ENCODE data around the gene ACOX2. TPM values are rescaled to one million over a fixed set of nuclear protein-coding genes. Genes with fewer than 3 reads are reported as not detected.

ACOX2 gene
- total RNA-seq, 1 experiment from 2014 or later = 14.4 TPM

GRCh38 chr3:58496206-58496857 lies 40.7 kb downstream of the ACOX2 start:
- H3K9me3 Mint-ChIP-seq (ENCODE audit: unreplicated experiment) = no peaks in the 10 kb centered on the region
- no peak overlapping the region for H3K4me3 Mint-ChIP-seq (ENCODE audit: unreplicated experiment)
- H3K27ac Mint-ChIP-seq (ENCODE audit: low read depth, unreplicated experiment) = no peak overlapping the region
- intact Hi-C loops (cut with micrococcal nuclease) = no loop called here
- H3K27me3 Mint-ChIP-seq (ENCODE audit: insufficient read depth, unreplicated experiment) = no peaks in the 10 kb centered on the region
- H3K4me1 Mint-ChIP-seq (ENCODE audit: insufficient read depth, unreplicated experiment) = peaks cover 28% of the 10 kb centered on the region
- no TSS peak for BruUV-seq (replicated peaks)
- ChIA-PET CTCF (interaction anchor here (0.9 to 5.7 kb wide), 5 partner anchors 30 to 133 kb away, joined by 4 to 59 read pairs (median 4); no protein-coding TSS in a partner anchor), POLR2A (interaction anchor here (0.6 to 7.6 kb wide), 4 partner anchors 25 to 245 kb away, joined by 3 to 54 read pairs (median 4); no protein-coding TSS in a partner anchor)
- H3K36me3 Mint-ChIP-seq (ENCODE audit: insufficient read depth, unreplicated experiment) = peaks cover 23% of the 10 kb centered on the region
- no peak for DNase-seq (ENCODE audit: unreplicated experiment)
- TF ChIP-seq, protein P1, sequence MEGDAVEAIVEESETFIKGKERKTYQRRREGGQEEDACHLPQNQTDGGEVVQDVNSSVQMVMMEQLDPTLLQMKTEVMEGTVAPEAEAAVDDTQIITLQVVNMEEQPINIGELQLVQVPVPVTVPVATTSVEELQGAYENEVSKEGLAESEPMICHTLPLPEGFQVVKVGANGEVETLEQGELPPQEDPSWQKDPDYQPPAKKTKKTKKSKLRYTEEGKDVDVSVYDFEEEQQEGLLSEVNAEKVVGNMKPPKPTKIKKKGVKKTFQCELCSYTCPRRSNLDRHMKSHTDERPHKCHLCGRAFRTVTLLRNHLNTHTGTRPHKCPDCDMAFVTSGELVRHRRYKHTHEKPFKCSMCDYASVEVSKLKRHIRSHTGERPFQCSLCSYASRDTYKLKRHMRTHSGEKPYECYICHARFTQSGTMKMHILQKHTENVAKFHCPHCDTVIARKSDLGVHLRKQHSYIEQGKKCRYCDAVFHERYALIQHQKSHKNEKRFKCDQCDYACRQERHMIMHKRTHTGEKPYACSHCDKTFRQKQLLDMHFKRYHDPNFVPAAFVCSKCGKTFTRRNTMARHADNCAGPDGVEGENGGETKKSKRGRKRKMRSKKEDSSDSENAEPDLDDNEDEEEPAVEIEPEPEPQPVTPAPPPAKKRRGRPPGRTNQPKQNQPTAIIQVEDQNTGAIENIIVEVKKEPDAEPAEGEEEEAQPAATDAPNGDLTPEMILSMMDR (IDR thresholded peaks at IDR 0.05; ENCODE audit: unreplicated experiment) = no peak

DNA sequence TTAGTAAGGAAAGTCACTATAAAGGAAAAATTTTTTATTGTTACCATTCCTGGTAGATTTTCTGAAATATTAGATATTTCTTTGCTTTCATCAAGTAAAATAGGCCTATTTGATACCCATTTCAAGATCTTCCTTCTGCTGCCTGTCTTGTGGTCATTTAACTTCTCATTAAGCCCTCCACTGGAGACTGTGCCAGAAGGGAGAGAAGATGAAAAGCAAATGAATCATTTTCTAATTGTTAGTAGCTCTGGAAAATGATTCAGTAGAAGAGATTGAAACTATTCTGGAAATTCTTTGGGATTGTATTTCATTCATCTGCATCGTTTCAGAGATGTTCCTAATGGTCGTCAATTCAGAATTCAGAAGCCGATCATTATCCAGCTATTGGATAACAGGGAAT lies 41.9 kb downstream of the ACOX2 start:
- Mint-ChIP-seq H3K27ac (ENCODE audit: low read depth, unreplicated experiment) (no peak overlapping the region), H3K27me3 (ENCODE audit: insufficient read depth, unreplicated experiment) (no peaks in the 10 kb centered on the region), H3K36me3 (ENCODE audit: insufficient read depth, unreplicated experiment) (peaks cover 15% of the 10 kb centered on the region), H3K9me3 (ENCODE audit: unreplicated experiment) (no peaks in the 10 kb centered on the region), H3K4me1 (ENCODE audit: insufficient read depth, unreplicated experiment) (peaks cover 30% of the 10 kb centered on the region), H3K4me3 (ENCODE audit: unreplicated experiment) (no peak overlapping the region)
- BruUV-seq (replicated peaks) = no TSS peak
- TF ChIP-seq, protein P1 (IDR thresholded peaks at IDR 0.05; ENCODE audit: unreplicated experiment) = no peak
- CTCF ChIA-PET = interaction anchor here (0.7 to 5.7 kb wide), 10 partner anchors 26 to 1315 kb away, joined by 3 to 59 read pairs (median 5); partner anchors contain the start of gene HTD2
- POLR2A ChIA-PET = interaction anchor here (0.6 to 7.6 kb wide), 7 partner anchors 24 to 189 kb away, joined by 3 to 62 read pairs (median 4); partner anchors contain the start of genes HTD2 and RPP14
- intact Hi-C loops (cut with micrococcal nuclease) = no loop called here
- DNase-seq (ENCODE audit: unreplicated experiment) = no peak

DNA sequence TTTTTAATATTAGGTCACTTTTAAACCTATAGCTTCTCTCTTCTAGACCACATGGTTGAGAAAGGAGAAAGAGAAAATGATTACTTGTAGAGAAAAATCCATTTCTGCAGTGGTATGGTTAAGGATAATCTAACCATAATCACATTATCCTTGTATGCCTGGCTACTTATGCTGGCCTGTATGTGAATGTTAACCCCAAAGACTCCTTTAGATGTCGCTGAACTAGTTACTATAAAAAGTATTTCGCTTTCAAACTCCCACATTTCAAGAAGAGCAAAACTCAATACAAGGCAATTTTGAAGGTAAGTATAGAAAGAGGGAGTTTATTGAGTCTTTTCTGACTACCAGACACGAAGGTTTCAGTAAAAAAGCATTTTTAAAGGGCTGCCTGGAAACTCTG lies 42.9 kb downstream of the ACOX2 start:
- Mint-ChIP-seq H3K9me3 (ENCODE audit: unreplicated experiment) (no peaks in the 10 kb centered on the region), H3K27me3 (ENCODE audit: insufficient read depth, unreplicated experiment) (no peaks in the 10 kb centered on the region), H3K36me3 (ENCODE audit: insufficient read depth, unreplicated experiment) (peaks cover 7% of the 10 kb centered on the region), H3K4me3 (ENCODE audit: unreplicated experiment) (peak overlapping the region; percentile 78), H3K4me1 (ENCODE audit: insufficient read depth, unreplicated experiment) (peaks cover 30% of the 10 kb centered on the region), H3K27ac (ENCODE audit: low read depth, unreplicated experiment) (no peak overlapping the region)
- POLR2A ChIA-PET = interaction anchor here (0.6 to 7.6 kb wide), 12 partner anchors 19 to 188 kb away, joined by 3 to 62 read pairs (median 5); partner anchors contain the start of genes ACOX2, HTD2, PDHB and RPP14
- BruUV-seq (replicated peaks) = TSS peak; percentile 29
- intact Hi-C loops (cut with micrococcal nuclease) = no loop called here
- DNase-seq (ENCODE audit: unreplicated experiment) = no peak
- TF ChIP-seq, protein P1 (IDR thresholded peaks at IDR 0.05; ENCODE audit: unreplicated experiment) = no peak
- CTCF ChIA-PET = interaction anchor here (0.7 to 5.7 kb wide), 12 partner anchors 11 to 187 kb away, joined by 3 to 60 read pairs (median 14); partner anchors contain the start of genes HTD2 and PXK

DNA sequence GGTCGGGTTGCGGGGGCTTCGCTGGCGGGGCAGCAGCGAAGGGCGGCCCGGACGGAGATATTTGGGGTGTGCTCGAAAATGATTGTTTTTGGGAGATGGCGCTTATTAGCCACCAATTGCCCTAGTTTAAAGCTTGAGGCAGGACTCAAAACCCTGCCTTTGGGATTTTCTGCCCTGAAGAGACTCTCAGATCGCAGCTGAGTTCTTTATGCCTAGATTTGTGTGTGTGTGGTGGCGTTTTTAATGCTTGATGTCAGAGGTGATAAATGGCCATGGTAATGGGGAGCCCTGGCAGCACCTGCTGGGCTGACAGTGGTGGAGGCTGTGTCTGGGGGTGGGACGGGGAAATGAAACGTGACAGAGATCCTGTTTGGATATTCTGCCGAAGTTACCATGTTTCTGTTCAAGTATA lies 44.5 kb downstream of the ACOX2 start:
- Mint-ChIP-seq H3K4me3 (ENCODE audit: unreplicated experiment) (peak overlapping the region; percentile 78), H3K36me3 (ENCODE audit: insufficient read depth, unreplicated experiment) (peaks cover 6% of the 10 kb centered on the region), H3K9me3 (ENCODE audit: unreplicated experiment) (no peaks in the 10 kb centered on the region), H3K4me1 (ENCODE audit: insufficient read depth, unreplicated experiment) (peaks cover 33% of the 10 kb centered on the region), H3K27ac (ENCODE audit: low read depth, unreplicated experiment) (peak overlapping the region; percentile 50), H3K27me3 (ENCODE audit: insufficient read depth, unreplicated experiment) (no peaks in the 10 kb centered on the region)
- no peak for DNase-seq (ENCODE audit: unreplicated experiment)
- intact Hi-C loops (cut with micrococcal nuclease) = loop anchor here (1.0 kb wide), 4 partner anchors 29 to 159 kb away; partner anchors contain the start of gene PDHB
- TF ChIP-seq, protein P1 (IDR thresholded peaks at IDR 0.05; ENCODE audit: unreplicated experiment) = no peak
- BruUV-seq (replicated peaks) = no TSS peak
- ChIA-PET POLR2A (interaction anchor here (0.6 to 7.6 kb wide), 14 partner anchors 12 to 277 kb away, joined by 3 to 62 read pairs (median 6); partner anchors contain the start of genes ACOX2, HTD2, PDHB and RPP14), CTCF (interaction anchor here (0.6 to 5.7 kb wide), 14 partner anchors 11 to 171 kb away, joined by 3 to 60 read pairs (median 14); partner anchors contain the start of gene PXK)

Measured in MCF 10A (cell line).